Stomach (tissue), 9 donors: ENCODE results near the gene RABGAP1. TPM values are rescaled to one million over a fixed set of nuclear protein-coding genes. Genes with fewer than 3 reads are reported as not detected.

Experiments
- DNase-seq, 2 donors: peaks; one replicate each; pipeline versions ENCODE4 v3.0.0 to v3.0.0-alpha.2; 2013 to 2019
- H3K27ac ChIP-seq, 5 donors: fragments of 200-600 bp in 4 of 5; sonication (generic) in 4 of 5; one replicate each; pipeline ENCODE4 v1.5.1; 2013 to 2019; ENCODE audit warnings: mild to moderate bottlenecking in 1 of 5, moderate library complexity in 1 of 5
- H3K27me3 ChIP-seq, 3 donors: fragments of 200-600 bp; sonication (generic); one replicate each; pipeline ENCODE4 v1.5.1; 2017 to 2019; ENCODE audit warnings: mixed run types in 1 of 3
- H3K36me3 ChIP-seq, 4 donors: fragments of 200-600 bp; sonication (generic); 1 replicate in 3 of 4; 2 replicates in 1 of 4; pipeline ENCODE4 v1.5.1; 2016 to 2019
- H3K4me1 ChIP-seq, 4 donors: fragments of 200-600 bp; sonication (generic); one replicate each; pipeline ENCODE4 v1.5.1; 2016 to 2019
- H3K4me3 ChIP-seq, 4 donors: fragments of 200-600 bp; sonication (generic) in 3 of 4; one replicate each; pipeline ENCODE4 v1.5.1; 2016 to 2019; ENCODE audit warnings: mild to moderate bottlenecking in 1 of 4
- H3K9me3 ChIP-seq, 4 donors: fragments of 200-600 bp; sonication (generic); one replicate each; pipeline ENCODE4 v1.5.1; 2016 to 2019
- CTCF ChIP-seq, 7 experiments: fragments of 450-650 bp in 4 of 7; fragments of 200-600 bp in 3 of 7; sonication (generic) in 3 of 7; IDR thresholded peaks; one replicate each; pipeline ENCODE4 v1.5.1; 2016 to 2019; ENCODE audit warnings: antibody characterized with exemption in 7 of 7, control low read depth in 2 of 7, mild to moderate bottlenecking in 1 of 7
- EP300 ChIP-seq: sonication (generic); formaldehyde crosslinking; IDR thresholded peaks from one replicate; pipeline ENCODE4 v1.6.1; 2017; ENCODE audit warnings: antibody characterized with exemption
- POLR2A ChIP-seq, 4 donors: fragments of 450-650 bp; IDR thresholded peaks; one replicate each; pipeline ENCODE4 v1.6.1; 2016; ENCODE audit warnings: antibody characterized with exemption in 4 of 4, control low read depth in 2 of 4, mild to moderate bottlenecking in 1 of 4, moderate library complexity in 1 of 4
- POLR2AphosphoS5 ChIP-seq, 3 donors: sonication (generic); formaldehyde crosslinking; IDR thresholded peaks; one replicate each; pipeline ENCODE4 v1.6.1; 2016; ENCODE audit warnings: antibody characterized with exemption in 3 of 3
- WGBS, 5 donors: extraction: QIAGEN DNeasy Blood & Tissue Kit in 3 of 5; methylation state at CpG; one replicate each; pipeline versions ENCODE4 v1.1.5 to v1.1.7; 2013 to 2018; 5-methylcytosine and 5-hydroxymethylcytosine counted together
- intact Hi-C: fragments of 100-400 bp; cut with DNase I; formaldehyde crosslinking; loops from one replicate; pipeline ENCODE4 v1.15.1; 2023; ENCODE audit warnings: low total_unique reads
- polyA plus RNA-seq, 3 donors: library from polyadenylated mRNA; stranded (reverse); fragments of 200-250 nt; gene quantifications; one replicate each; pipeline ENCODE4 v1.2.3, GENCODE V29; 2013
- total RNA-seq, 5 donors: library from RNA; depleted of rRNA; stranded (reverse); fragments of >200 nt; gene quantifications; one replicate each; pipeline versions ENCODE4 v1.1.0 to v1.2.3, GENCODE V29; 2014 to 2016
- donor health status: healthy with polysubstance abuse.
- donor health status: Bipolar disorder and iron deficiency.
- donor health status: healthy.

The RABGAP1 gene
- total and polyA plus RNA-seq, 8 donors = 7.0 to 157 (median 33.0) TPM

DNA sequence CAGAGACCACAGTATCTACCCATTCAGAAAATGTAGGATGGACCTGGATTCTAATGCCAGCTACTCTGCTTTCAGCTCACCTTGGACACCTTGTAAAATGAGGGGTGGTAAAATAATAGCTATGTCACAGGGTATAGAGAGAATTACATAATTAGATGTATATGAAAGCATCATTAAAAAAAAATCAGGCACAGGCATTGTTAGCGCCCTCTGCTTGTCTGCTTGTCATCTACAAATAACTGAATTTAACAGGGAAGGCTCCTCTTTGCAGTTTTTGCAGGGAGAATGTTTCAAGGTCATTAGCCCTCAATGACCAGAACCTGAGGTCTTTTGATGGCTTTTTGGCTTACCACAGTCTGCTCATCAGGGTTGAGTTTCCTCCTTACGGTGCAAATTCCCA, 150.6 kb downstream of the RABGAP1 start:
- Histone ChIP-seq H3K9me3 (no peaks in the 10 kb centered on the region), H3K4me3 (no peak overlapping the region), H3K27me3 (no peaks in the 10 kb centered on the region), H3K27ac (no peak overlapping the region), H3K36me3 (peaks cover 35 to 98% (median 88%) of the 10 kb centered on the region in 4 donors), H3K4me1 (peaks cover 0 to 6% (median 0%) of the 10 kb centered on the region in 4 donors)
- DNase-seq = no peak
- no peak for TF ChIP-seq CTCF (IDR thresholded peaks at IDR 0.05)
- TF ChIP-seq EP300 = no peak
- TF ChIP-seq POLR2A (IDR thresholded peaks at IDR 0.05) = no peak
- no peak for TF ChIP-seq POLR2AphosphoS5 (IDR thresholded peaks at IDR 0.05)
- intact Hi-C loops = no loop called here
- WGBS, 5 donors = 81 to 96% (median 89%) methylated on average over 2 of the region's 2 CpGs

- Histone ChIP-seq H3K4me1 (peaks cover 0 to 6% (median 0%) of the 10 kb centered on the region in 4 donors), H3K27me3 (no peaks in the 10 kb centered on the region), H3K27ac (no peak overlapping the region), H3K9me3 (no peaks in the 10 kb centered on the region), H3K36me3 (peaks cover 48 to 100% (median 93%) of the 10 kb centered on the region in 4 donors), H3K4me3 (no peak overlapping the region)
- no peak for DNase-seq
- WGBS, 5 donors = 71 to 86% (median 77%) methylated on average over 3 of the region's 3 CpGs
- intact Hi-C loops = no loop called here
- TF ChIP-seq POLR2A (IDR thresholded peaks at IDR 0.05) (no peak), POLR2AphosphoS5 (IDR thresholded peaks at IDR 0.05) (no peak), CTCF (IDR thresholded peaks at IDR 0.05) (no peak), EP300 (no peak)
Measured at GRCh38 chr9:123093141-123093540, 152.3 kb downstream of the RABGAP1 start.

GRCh38 chr9:123096987-123097386, 156.2 kb downstream of the RABGAP1 start:
- H3K4me1 ChIP-seq = no peaks in the 10 kb centered on the region
- intact Hi-C loops = no loop called here
- TF ChIP-seq POLR2AphosphoS5 (IDR thresholded peaks at IDR 0.05) (no peak), POLR2A (IDR thresholded peaks at IDR 0.05) (no peak), EP300 (no peak), CTCF (IDR thresholded peaks at IDR 0.05) (no peak)
- H3K27ac ChIP-seq = no peak overlapping the region
- no peaks in the 10 kb centered on the region for H3K9me3 ChIP-seq
- 42 to 72% (median 66%) methylated on average over 3 of the region's 3 CpGs for WGBS, 5 donors
- no peak for DNase-seq
- H3K36me3 ChIP-seq = peaks cover 57 to 100% (median 97%) of the 10 kb centered on the region in 4 donors
- no peak overlapping the region for H3K4me3 ChIP-seq
- H3K27me3 ChIP-seq = no peaks in the 10 kb centered on the region

DNA sequence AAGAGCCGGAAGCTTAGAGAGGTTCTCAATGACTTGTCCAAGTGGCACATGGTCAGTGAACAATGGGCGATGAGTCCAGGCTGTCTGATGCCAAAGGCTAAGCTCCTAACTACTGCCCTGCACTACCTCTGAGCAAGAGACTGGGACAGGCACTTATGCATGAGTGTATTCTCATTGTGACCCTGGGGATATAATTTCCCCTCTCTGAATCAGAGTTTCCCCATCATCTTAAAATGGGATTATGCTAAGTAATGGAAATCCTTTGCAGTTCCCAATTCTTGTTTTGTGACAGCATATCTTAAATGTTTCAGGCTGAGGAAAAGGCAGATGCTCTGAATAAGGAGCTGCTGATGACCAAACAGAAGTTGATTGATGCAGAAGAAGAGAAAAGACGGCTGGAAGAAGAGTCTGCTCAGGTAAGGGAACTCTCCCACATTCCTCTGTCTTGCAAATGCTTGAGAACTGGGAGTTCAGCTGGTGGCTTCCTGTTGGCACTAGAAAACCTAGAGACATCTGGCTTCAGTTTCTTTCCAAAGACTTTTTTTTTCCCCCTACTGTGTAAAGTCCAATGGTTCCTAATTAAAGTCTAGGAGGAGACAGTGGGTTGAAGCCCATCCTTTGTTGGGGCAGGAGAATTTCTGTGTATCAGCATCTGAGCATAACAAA, 156.7 kb downstream of the RABGAP1 start:
- no peak overlapping the region for H3K4me3 ChIP-seq
- H3K36me3 ChIP-seq = peaks cover 57 to 100% (median 97%) of the 10 kb centered on the region in 4 donors
- 89 to 98% (median 95%) methylated on average over 3 of the region's 3 CpGs for WGBS, 5 donors
- H3K27ac ChIP-seq = no peak overlapping the region
- intact Hi-C loops = no loop called here
- TF ChIP-seq POLR2A (IDR thresholded peaks at IDR 0.05) (no peak), CTCF (IDR thresholded peaks at IDR 0.05) (no peak), EP300 (no peak), POLR2AphosphoS5 (IDR thresholded peaks at IDR 0.05) (no peak)
- H3K4me1 ChIP-seq = peaks cover 0 to 5% (median 0%) of the 10 kb centered on the region in 4 donors
- H3K9me3 ChIP-seq = no peaks in the 10 kb centered on the region
- DNase-seq = no peak
- no peaks in the 10 kb centered on the region for H3K27me3 ChIP-seq
